GM18502 (cell line): Measurements from ENCODE around the gene VPS18.

ENCODE experiments used
- ATAC-seq: cut with Tn5 transposase; IDR thresholded peaks from one replicate; pipeline ENCODE4 v1.9.1; 2021; ENCODE audit warnings: mild to moderate bottlenecking; ENCODE audit not compliant: unreplicated experiment, poor library complexity

VPS18 gene

GRCh38 chr15:40932649-40933516, 38.6 kb downstream of the VPS18 start:
- ATAC-seq = no peak

GRCh38 chr15:40933517-40933902, 39.3 kb downstream of the VPS18 start:
- ATAC-seq = no peak

DNA sequence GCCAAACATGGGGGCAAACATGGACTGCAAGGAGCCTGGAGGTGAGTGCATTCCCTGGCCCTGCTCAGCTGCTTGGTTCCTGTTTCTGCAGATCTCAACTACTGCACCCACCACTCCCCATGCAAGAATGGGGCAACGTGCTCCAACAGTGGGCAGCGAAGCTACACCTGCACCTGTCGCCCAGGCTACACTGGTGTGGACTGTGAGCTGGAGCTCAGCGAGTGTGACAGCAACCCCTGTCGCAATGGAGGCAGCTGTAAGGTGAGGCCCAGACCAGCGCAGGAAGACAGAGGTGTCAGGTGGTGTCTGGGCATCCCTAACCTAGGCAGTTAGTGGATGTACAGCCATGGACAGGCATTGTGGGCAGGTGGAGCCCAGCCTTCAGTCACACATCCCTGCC, 40.2 kb downstream of the VPS18 start:
- no peak for ATAC-seq

- no peak for ATAC-seq
Measured at GRCh38 chr15:40936234-40936708, 42.0 kb downstream of the VPS18 start.

DNA sequence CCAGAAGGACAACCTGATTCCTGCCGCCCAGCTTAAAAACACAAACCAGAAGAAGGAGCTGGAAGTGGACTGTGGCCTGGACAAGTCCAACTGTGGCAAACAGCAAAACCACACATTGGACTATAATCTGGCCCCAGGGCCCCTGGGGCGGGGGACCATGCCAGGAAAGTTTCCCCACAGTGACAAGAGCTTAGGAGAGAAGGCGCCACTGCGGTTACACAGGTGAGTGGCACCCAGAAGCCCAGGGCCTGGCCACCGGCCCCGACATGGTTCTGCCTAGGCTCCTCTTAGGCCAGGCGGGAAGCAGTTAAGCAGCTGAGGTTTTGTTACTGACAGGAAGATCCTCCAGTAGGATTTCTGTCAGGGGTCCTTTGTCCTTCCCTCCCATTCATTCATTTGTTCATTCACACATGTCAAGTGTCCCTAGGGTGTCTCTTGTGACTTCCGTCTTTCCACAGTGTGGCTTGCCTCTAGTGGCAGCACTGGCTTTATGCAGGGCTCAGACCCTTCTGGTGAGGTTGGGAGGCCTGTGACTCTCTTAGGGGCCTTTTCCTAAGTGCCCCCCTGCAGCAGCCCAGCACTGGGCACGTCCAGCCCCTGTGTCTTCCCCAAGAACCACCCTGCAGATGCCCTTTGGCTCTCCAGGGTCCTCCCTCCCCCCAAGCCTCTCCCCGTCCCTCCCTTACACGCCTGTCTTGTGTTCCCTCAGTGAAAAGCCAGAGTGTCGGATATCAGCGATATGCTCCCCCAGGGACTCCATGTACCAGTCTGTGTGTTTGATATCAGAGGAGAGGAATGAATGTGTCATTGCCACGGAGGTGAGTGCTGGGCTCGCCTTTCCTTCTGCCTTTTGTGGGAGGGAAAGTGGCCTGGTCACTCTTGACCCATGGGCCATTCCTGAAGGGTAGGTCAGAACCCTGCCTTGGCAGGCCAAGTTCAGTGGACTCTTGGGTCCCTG, 42.7 kb downstream of the VPS18 start:
- ATAC-seq = no peak

GRCh38 chr15:40937762-40938535, 43.7 kb downstream of the VPS18 start:
- ATAC-seq = no peak

GRCh38 chr15:40938536-40938870, 44.3 kb downstream of the VPS18 start:
- no peak for ATAC-seq

GRCh38 chr15:40940296-40940801, 46.1 kb downstream of the VPS18 start:
- no peak for ATAC-seq

GRCh38 chr15:40941068-40941527, 46.8 kb downstream of the VPS18 start:
- no peak for ATAC-seq

- peak; percentile 69 for ATAC-seq
Measured at GRCh38 chr15:40941528-40942336, 47.5 kb downstream of the VPS18 start.

DNA sequence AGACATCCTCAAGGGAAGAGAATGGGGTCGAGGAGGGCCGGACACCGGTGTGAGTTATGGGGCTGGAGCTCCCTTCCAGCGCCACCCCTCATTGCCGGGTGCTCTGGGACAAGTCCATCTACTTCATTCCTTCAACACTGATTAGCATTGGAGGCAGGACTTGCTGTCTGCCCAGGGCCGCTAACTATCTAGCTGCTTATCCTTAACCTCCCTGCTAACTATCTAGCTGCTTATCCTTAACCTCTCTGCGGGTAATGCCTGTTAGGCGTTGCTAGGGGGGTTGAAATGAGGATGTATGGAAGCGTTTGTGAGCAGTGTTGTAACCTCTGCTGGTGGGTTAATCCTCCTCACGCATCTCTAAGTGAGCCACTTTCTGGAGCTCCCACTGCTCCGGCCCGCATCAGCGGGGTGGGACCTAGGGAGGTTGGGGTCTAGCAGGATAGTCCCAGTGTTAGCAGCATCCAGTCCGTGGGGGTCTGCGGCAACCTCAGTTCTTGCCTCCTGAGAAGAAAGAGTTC, 48.1 kb downstream of the VPS18 start:
- ATAC-seq = peak; percentile 10

DNA sequence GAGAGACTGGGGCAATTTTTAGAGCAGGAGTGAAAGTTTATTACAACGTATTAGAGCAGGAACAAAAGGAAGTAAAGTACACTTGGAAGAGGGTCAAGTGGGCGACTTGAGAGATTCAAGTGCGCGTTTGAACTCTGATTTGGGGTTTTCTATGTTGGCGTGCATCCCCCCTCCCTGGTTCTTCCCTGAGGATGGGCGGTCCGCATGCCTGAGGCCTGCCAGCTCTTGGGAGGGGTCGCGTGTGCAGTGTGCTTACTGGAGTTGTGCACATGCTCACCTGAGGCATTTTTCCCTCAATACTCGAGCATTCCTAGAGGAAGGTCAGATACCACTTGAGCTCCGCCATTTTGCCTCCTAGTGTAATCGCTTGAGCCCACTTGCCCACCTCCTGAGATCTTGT, 48.6 kb downstream of the VPS18 start:
- ATAC-seq = no peak

DNA sequence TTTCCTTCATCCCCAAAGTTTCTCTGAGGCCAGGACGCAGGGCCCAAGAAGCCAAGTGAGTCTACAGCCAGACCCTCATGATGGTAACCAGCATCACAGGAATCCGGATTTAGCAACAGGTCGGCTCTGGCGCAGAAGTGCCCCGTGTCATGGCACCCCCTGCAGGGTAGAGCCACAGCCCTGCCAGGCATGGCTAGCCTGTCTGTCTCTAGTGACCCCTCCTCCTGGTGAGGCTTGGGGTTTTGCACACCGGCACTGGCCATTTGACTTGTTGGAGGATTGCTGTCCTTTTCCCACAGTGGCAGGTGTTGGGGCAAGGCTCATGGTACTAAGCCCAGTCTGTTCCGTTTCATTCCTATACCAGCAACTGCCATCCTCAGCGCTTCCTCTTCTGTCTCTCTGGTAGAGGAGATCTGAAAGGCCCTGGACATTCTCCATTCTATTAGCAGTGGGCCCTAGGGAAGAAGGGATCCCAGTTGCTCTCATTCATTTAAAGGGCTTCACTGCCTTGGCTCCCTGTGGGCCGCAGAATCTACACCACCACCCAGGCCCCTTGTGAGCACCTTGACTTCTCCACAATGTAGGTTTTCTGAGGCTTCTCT, 49.6 kb downstream of the VPS18 start:
- ATAC-seq = no peak

GRCh38 chr15:40944510-40945296, 50.5 kb downstream of the VPS18 start:
- ATAC-seq = no peak

GRCh38 chr15:40948706-40949473, 54.6 kb downstream of the VPS18 start:
- no peak for ATAC-seq

GRCh38 chr15:40949756-40950207, 55.5 kb downstream of the VPS18 start:
- ATAC-seq = no peak

- no peak for ATAC-seq
Measured at GRCh38 chr15:40951764-40952163, 57.5 kb downstream of the VPS18 start.
